Right lobe of liver (tissue), 6 donors: Measurements from ENCODE around the gene STK33. TPM values are rescaled to one million over a fixed set of nuclear protein-coding genes. Genes with fewer than 3 reads are reported as not detected.

ENCODE experiments used
- ATAC-seq, 4 donors: fragments of 200-7000 bp; cut with Tn5 transposase; one replicate each; pipeline ENCODE4 v1.9.1; 2020; ENCODE audit warnings: mild to moderate bottlenecking in 4 of 4, moderate library complexity in 4 of 4
- DNase-seq, 3 donors: peaks; one replicate each; pipeline ENCODE4 v3.0.0-alpha.2; 2020
- H3K27ac ChIP-seq, 3 donors: fragments of 200-600 bp; one replicate each; pipeline ENCODE4 v1.8.0; 2022
- H3K27me3 ChIP-seq, 2 donors: fragments of 200-600 bp; one replicate each; pipeline ENCODE4 v1.8.0; 2022
- H3K36me3 ChIP-seq, 4 donors: fragments of 200-600 bp; sonication (generic) in 1 of 4; one replicate each; pipeline versions ENCODE4 v1.5.1 to v1.8.0; 2017 to 2022; ENCODE audit warnings: control low read depth in 1 of 4
- H3K4me1 ChIP-seq, 4 donors: fragments of 200-600 bp; sonication (generic) in 1 of 4; one replicate each; pipeline versions ENCODE4 v1.5.1 to v1.8.0; 2017 to 2022; ENCODE audit warnings: control low read depth in 1 of 4
- H3K4me3 ChIP-seq, 3 donors: fragments of 200-600 bp; one replicate each; pipeline ENCODE4 v1.8.0; 2022
- H3K9me3 ChIP-seq, 4 donors: fragments of 200-600 bp; sonication (generic) in 1 of 4; one replicate each; pipeline versions ENCODE4 v1.5.1 to v1.8.0; 2017 to 2022; ENCODE audit warnings: control low read depth in 1 of 4
- CTCF ChIP-seq, 4 donors: fragments of 200-600 bp in 3 of 4; fragments of 450-650 bp in 1 of 4; IDR thresholded peaks; one replicate each; pipeline versions ENCODE4 v1.5.1 to v1.8.0; 2016 to 2022; ENCODE audit warnings: antibody characterized with exemption in 4 of 4, mild to moderate bottlenecking in 2 of 4
- POLR2A ChIP-seq: fragments of 450-650 bp; IDR thresholded peaks from one replicate; pipeline ENCODE4 v1.6.1; 2017; ENCODE audit warnings: antibody characterized with exemption, mild to moderate bottlenecking
- WGBS: methylation state at CpG from one replicate; pipeline ENCODE4 v1.1.6; 2018; ENCODE audit warnings: low coverage, low lambda C conversion rate; ENCODE audit not compliant: insufficient coverage; ENCODE audit errors: missing lambda C conversion rate; 5-methylcytosine and 5-hydroxymethylcytosine counted together
- intact Hi-C, 2 donors: fragments of 100-400 bp; cut with DNase I; formaldehyde crosslinking; loops; one replicate each; pipeline versions ENCODE4 v1.11.2 to v1.14.1; 2022
- total RNA-seq, 6 experiments: library from RNA; depleted of rRNA in 2 of 6; stranded (reverse); fragments of >200 nt in 2 of 6; fragmentation: NEBNext Ultra II Directional in 3 of 6; extraction: Animal tissue kit (Norgen Biotek cat#: 25700) in 3 of 6; gene quantifications; one replicate each; pipeline versions ENCODE4 v1.1.0 to v1.2.4, GENCODE V29; 2016 to 2023
- donor health status: DM: no; HTN: yes; CAD: no.
- donor health status: DM: no; HTN: no; CAD: no.
- donor health status: DM: no; HTN: no; CAD: no.
- donor health status: DM: no; HTN: yes; CAD: no.
- donor health status: DM: no; HTN: yes; CAD: no.

Gene STK33
- total RNA-seq, 6 experiments from 2014 or later = 0.12 to 1.1 (median 0.42) TPM; not detected in 2

DNA sequence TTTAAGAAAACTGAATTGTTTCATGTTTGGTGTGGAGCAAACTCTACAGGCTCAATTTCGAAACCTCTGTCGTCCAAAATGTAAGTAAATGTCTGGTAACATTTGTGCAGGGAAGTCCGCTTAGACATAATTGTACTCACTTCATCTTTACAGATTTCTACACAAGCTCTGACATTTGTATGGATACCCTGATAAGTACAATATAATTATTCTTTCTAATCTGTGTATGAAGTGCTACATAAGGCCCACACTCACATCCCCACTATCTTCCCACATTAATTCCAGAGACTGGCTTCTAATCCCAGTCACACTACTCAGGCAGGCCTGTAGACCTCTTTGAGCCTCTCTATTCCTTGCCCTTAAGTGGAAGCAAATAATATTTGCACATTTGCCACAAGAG lies 201.1 kb downstream of the STK33 start:
- Histone ChIP-seq H3K36me3 (no peaks in the 10 kb centered on the region), H3K4me1 (no peaks in the 10 kb centered on the region), H3K27ac (no peak overlapping the region), H3K4me3 (no peak overlapping the region), H3K9me3 (no peaks in the 10 kb centered on the region), H3K27me3 (no peaks in the 10 kb centered on the region)
- intact Hi-C loops = no loop called here
- no peak for ATAC-seq
- TF ChIP-seq CTCF (IDR thresholded peaks at IDR 0.05) = no peak
- no peak for TF ChIP-seq POLR2A
- WGBS = 67% methylated on average over 3 of the region's 3 CpGs
- no peak for DNase-seq

DNA sequence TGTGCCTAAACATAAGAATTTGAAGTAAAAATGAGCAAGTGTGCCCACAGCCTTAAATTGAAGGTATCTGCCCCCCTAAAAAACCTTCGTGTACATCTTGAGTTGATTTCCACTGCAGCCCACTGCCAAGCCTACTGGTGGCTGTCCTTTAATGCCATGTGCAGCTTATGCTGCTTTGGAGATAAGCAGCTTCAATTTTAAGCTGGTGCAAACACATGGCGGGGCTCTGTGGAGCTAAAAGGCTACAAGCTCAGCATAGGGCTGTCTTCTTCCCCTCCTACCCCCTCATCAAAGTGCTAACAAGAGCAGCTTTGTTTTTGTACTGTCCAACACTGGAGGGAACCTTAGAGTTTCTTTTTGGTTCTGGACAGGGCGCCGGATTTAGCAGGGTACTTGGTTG lies 201.9 kb downstream of the STK33 start:
- H3K27ac ChIP-seq = no peak overlapping the region
- H3K36me3 ChIP-seq = no peaks in the 10 kb centered on the region
- DNase-seq = no peak
- no peaks in the 10 kb centered on the region for H3K4me1 ChIP-seq
- 66% methylated on average over 4 of the region's 4 CpGs for WGBS
- no peaks in the 10 kb centered on the region for H3K27me3 ChIP-seq
- H3K4me3 ChIP-seq = no peak overlapping the region
- intact Hi-C loops = no loop called here
- no peaks in the 10 kb centered on the region for H3K9me3 ChIP-seq
- no peak for ATAC-seq
- TF ChIP-seq POLR2A (no peak), CTCF (IDR thresholded peaks at IDR 0.05) (no peak)

DNA sequence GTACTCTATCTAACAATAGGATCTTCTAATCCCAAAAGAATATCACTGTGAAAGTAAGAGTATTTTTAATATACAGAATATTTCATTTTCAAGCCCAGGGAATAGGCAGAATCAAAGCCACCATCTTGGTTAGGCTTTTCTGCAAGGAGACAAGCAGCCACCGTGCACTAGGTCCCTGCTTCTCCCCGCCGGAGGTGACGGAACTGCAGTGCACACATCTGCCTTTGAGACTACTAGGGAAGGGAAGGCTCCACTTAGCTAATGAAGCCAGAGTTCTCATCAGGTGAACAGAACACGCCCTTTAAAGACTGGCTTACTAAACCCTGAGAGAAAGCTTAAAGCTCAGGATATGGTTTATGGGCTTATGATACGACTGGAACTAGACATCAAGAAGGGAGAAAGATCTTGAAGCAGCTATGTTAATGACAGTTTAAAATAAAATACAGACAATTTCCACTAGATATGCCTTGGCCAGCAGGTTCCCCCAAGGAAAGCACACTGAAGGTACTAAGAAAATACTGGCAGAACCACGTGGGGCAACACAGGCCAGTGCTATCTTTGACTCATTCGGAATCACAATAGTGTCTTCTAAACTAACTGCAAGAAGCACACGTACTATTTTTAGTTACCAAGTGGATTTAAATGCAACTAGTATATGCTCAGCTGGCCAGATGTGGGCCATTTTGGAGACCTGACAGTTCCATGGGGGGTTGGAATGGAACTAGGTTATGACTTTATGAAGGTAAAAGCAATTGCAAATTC lies 203.0 kb downstream of the STK33 start:
- 88% methylated on average over 9 of the region's 9 CpGs for WGBS

DNA sequence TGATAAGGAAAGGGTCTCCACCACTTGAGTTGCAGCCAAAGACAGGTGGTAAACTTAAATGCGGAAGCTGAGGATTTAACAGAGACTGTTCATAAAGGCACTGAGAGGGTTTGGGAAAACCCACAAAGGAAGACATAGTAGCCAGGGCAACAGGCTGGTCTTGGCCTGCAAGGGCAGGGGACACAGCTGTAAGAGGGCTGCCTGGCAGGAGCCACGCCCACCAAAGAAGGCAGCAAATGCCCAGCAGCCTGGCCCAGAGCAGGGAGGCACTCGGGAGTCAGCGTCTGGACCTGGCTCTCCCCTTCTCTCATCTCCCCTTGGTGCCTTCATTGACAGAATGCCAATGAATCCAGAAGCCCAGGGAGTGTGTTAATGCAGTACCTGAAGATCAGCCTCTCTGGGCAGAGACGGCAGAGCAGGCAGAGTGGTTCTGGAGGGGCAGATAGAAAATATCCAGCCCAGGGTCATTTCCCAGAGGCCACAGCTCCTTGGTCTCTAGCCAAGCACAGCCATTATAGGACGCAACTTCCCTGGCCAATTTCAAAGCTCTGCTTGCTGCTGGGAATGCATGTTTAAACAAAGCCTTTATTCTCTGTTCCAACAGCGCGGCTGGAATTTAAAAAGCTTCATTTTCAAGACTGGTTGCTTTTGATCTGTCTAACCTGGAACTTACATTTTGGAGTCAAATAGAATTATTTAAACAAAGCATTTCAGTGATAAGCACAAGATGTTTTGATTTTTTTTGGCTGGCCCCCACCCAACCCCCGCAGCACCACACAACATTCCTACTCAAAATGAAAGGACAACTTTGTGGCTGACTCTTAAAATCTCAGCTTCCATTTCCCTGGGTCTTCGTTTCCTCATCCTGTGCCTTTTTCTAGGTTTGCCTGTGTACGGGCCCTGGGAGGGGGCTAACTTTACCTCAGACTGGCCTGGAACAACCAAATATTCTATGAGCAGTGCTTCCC lies 204.7 kb downstream of the STK33 start:
- intact Hi-C loops = no loop called here
- WGBS = 59% methylated on average over 7 of the region's 11 CpGs
- Histone ChIP-seq H3K9me3 (no peaks in the 10 kb centered on the region), H3K4me1 (no peaks in the 10 kb centered on the region), H3K27me3 (no peaks in the 10 kb centered on the region), H3K4me3 (no peak overlapping the region), H3K27ac (no peak overlapping the region), H3K36me3 (no peaks in the 10 kb centered on the region)
- TF ChIP-seq POLR2A (no peak), CTCF (IDR thresholded peaks at IDR 0.05) (no peak)
- DNase-seq (no peak), ATAC-seq (no peak)

More for the DNA sequence above, 203.0 kb downstream of the STK33 start:
- intact Hi-C loops = no loop called here
- H3K4me1 ChIP-seq = no peaks in the 10 kb centered on the region
- ATAC-seq (no peak), DNase-seq (no peak)
- no peak overlapping the region for H3K4me3 ChIP-seq
- H3K36me3 ChIP-seq = no peaks in the 10 kb centered on the region
- no peak overlapping the region for H3K27ac ChIP-seq
- no peaks in the 10 kb centered on the region for H3K27me3 ChIP-seq
- no peaks in the 10 kb centered on the region for H3K9me3 ChIP-seq
- no peak for TF ChIP-seq CTCF (IDR thresholded peaks at IDR 0.05)
- no peak for TF ChIP-seq POLR2A
